Measurements from ENCODE around the gene BEND6.

The BEND6 gene

GRCh38 chr6:56923565-56923964 lies 31.3 kb upstream of the BEND6 start:
- H3K27me3 ChIP-seq, result 0 out of 2 replicates have a peak, but pooled peaks cover 6% of the 10 kb centered on the region
- no peaks in the 10 kb centered on the region for H3K4me1 ChIP-seq
- TF ChIP-seq, protein P1, sequence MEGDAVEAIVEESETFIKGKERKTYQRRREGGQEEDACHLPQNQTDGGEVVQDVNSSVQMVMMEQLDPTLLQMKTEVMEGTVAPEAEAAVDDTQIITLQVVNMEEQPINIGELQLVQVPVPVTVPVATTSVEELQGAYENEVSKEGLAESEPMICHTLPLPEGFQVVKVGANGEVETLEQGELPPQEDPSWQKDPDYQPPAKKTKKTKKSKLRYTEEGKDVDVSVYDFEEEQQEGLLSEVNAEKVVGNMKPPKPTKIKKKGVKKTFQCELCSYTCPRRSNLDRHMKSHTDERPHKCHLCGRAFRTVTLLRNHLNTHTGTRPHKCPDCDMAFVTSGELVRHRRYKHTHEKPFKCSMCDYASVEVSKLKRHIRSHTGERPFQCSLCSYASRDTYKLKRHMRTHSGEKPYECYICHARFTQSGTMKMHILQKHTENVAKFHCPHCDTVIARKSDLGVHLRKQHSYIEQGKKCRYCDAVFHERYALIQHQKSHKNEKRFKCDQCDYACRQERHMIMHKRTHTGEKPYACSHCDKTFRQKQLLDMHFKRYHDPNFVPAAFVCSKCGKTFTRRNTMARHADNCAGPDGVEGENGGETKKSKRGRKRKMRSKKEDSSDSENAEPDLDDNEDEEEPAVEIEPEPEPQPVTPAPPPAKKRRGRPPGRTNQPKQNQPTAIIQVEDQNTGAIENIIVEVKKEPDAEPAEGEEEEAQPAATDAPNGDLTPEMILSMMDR (IDR thresholded peaks at IDR 0.05; ENCODE audit: low read depth, low read length), result no peak
- H3K4me3 ChIP-seq (ENCODE audit: low read depth, low read length), result no peak overlapping the region
- no peaks in the 10 kb centered on the region for H3K36me3 ChIP-seq
- no peaks in the 10 kb centered on the region for H3K9me3 ChIP-seq
- no peak for DNase-seq

DNA sequence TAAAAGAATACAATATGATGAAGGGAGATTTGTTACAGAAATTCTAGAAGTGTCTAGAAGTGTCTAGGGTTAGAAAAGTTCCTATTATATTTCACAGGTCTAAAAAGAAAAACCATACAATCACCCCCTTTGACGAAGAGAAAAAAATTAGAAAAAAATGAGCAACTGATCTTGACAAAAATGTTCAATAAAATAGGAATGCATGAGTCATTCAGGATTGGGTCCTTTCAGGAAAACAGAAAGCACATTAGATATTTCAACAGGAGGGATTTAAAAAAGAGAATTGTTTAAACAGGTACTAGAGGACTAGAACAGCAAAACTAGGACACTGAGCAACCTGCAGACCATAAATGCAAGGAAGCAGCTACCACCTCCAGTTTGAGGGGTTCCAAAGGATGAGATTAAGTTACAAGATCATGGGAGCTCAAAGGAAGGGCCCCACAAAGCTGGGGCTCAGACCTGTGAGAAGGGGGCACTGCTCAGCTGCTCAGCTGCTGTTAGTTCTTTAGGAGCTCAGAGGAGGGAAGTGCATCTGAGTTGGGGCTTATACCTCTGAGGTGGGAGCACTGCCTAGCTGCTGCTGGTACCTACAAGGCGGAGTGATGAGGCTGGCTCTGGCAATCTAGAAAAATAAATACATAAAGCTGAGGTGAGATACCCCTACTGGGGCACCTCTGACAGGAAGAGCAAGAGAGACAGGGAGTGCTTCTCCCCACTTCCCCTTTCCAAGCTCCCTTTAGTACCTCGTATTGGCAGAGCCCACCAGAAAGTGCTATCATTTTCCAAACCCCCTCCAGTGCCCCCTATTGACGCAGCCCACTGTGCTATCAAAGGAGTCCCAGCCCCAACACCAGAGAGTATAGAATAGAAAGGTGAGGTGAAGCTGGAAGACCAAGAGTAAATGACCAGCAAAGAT lies 27.1 kb upstream of the BEND6 start:
- Histone ChIP-seq H3K9me3 (no peaks in the 10 kb centered on the region), H3K4me1 (no peaks in the 10 kb centered on the region), H3K36me3 (no peaks in the 10 kb centered on the region), H3K27me3 (0 out of 2 replicates have a peak, but pooled peaks cover 6% of the 10 kb centered on the region), H3K4me3 (ENCODE audit: low read depth, low read length) (no peak overlapping the region)
- TF ChIP-seq, protein P1 (IDR thresholded peaks at IDR 0.05; ENCODE audit: low read depth, low read length), result no peak
- no peak for DNase-seq

DNA sequence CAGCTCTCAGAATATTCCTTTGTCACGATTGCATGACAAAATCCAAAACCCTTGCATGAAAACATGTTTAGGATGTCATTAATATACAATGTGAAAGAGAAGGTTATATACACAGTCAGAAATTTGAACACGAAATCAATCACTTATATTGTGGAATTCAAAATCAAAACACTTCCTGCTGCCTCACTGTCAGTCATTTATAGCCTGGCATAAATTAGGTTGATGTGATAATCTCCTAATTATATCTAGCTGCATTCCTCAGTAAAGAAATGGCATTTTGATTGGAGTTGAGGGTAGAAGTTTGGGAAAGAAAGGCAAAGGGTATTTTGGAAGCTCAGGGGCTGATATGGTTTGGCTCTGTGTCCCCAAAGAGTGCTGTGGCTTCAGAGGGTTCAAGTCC lies 24.1 kb upstream of the BEND6 start:
- H3K27me3 ChIP-seq, result peaks cover 12% of the 10 kb centered on the region
- H3K4me1 ChIP-seq, result no peaks in the 10 kb centered on the region
- DNase-seq, result no peak
- no peaks in the 10 kb centered on the region for H3K36me3 ChIP-seq
- TF ChIP-seq, protein P1 (IDR thresholded peaks at IDR 0.05; ENCODE audit: low read depth, low read length), result no peak
- H3K4me3 ChIP-seq (ENCODE audit: low read depth, low read length), result no peak overlapping the region
- H3K9me3 ChIP-seq, result no peaks in the 10 kb centered on the region

- H3K27me3 ChIP-seq, result peaks cover 21% of the 10 kb centered on the region
- no peaks in the 10 kb centered on the region for H3K9me3 ChIP-seq
- TF ChIP-seq, protein P1 (IDR thresholded peaks at IDR 0.05; ENCODE audit: low read depth, low read length), result no peak
- H3K4me3 ChIP-seq (ENCODE audit: low read depth, low read length), result no peak overlapping the region
- DNase-seq, result no peak
- H3K36me3 ChIP-seq, result no peaks in the 10 kb centered on the region
- no peaks in the 10 kb centered on the region for H3K4me1 ChIP-seq
Measured at GRCh38 chr6:56932910-56933477, 21.9 kb upstream of the BEND6 start.

GRCh38 chr6:56933650-56934049 lies 21.3 kb upstream of the BEND6 start:
- Histone ChIP-seq H3K4me3 (ENCODE audit: low read depth, low read length) (no peak overlapping the region), H3K27me3 (peaks cover 21% of the 10 kb centered on the region), H3K36me3 (no peaks in the 10 kb centered on the region), H3K9me3 (no peaks in the 10 kb centered on the region), H3K4me1 (no peaks in the 10 kb centered on the region)
- TF ChIP-seq, protein P1 (IDR thresholded peaks at IDR 0.05; ENCODE audit: low read depth, low read length), result no peak
- DNase-seq, result no peak

DNA sequence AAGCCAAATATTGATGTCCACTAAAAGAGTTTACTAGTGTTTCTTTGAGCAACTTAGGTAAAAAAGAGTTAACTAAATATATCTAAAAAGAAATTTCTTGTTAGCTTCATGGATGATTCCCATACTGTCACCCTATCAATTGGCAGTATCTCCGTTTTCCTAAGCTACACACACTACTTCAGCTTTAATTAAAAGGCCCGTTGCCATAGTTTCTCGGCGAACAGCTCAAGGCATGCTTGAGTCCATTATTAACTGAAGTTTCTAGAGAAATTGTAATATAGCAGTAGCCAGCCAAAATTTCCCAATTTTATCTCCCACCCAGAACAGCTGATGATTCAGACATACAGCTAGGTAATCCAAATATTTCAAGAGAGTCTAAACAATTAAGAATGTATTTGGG lies 20.0 kb upstream of the BEND6 start:
- H3K4me1 ChIP-seq, result no peaks in the 10 kb centered on the region

More for the DNA sequence above, 20.0 kb upstream of the BEND6 start:
- Histone ChIP-seq H3K27me3 (peaks cover 21% of the 10 kb centered on the region), H3K9me3 (no peaks in the 10 kb centered on the region), H3K4me3 (ENCODE audit: low read depth, low read length) (no peak overlapping the region), H3K36me3 (no peaks in the 10 kb centered on the region)
- TF ChIP-seq, protein P1 (IDR thresholded peaks at IDR 0.05; ENCODE audit: low read depth, low read length), result no peak
- no peak for DNase-seq

Data from BE2C (cell line).